Activated CD4-positive, alpha-beta T cell treated with anti-CD3 and anti-CD28 coated beads, Interleukin-2, amount 10 ng/mL, durations not matched to agents 7 days and 5 days (primary cell): Measurements from ENCODE around the gene HPDL. TPM values are rescaled to one million over a fixed set of nuclear protein-coding genes. Genes with fewer than 3 reads are reported as not detected.
"Not testable (repeated sequence)": the region's sequence is repeated elsewhere in the genome, so short reads cannot be mapped to it uniquely, and the experiment has no call there.

ENCODE experiments used
- CTCF ChIA-PET: fragments of 350-600 bp; sonication (Branson Sonifier 250); formaldehyde crosslinking; loops from one replicate; lab custom pipeline; 2021; ENCODE audit warnings: antibody characterized with exemption; lab: Charles Lee
- POLR2A ChIA-PET: fragments of 350-600 bp; sonication (Branson Sonifier 250); formaldehyde crosslinking; loops from one replicate; lab custom pipeline; 2021; ENCODE audit warnings: antibody characterized with exemption; lab: Charles Lee
- DNase-seq: peaks from one replicate; pipeline ENCODE4 v3.0.0-alpha.2; 2020
- H3K27ac Mint-ChIP-seq: one replicate; pipeline ENCODE4 v1.8.0; 2021; ENCODE audit warnings: mild to moderate bottlenecking, moderate library complexity, mixed read lengths
- H3K27me3 Mint-ChIP-seq: one replicate; pipeline ENCODE4 v1.8.0; 2021; ENCODE audit warnings: mixed read lengths
- H3K36me3 Mint-ChIP-seq: one replicate; pipeline ENCODE4 v1.8.0; 2021; ENCODE audit warnings: low read depth, mixed read lengths
- H3K4me1 Mint-ChIP-seq: one replicate; pipeline ENCODE4 v1.8.0; 2021; ENCODE audit warnings: mixed read lengths
- H3K4me3 Mint-ChIP-seq: one replicate; pipeline ENCODE4 v1.8.0; 2021; ENCODE audit warnings: mild to moderate bottlenecking, moderate library complexity, mixed read lengths
- H3K9me3 Mint-ChIP-seq: one replicate; pipeline ENCODE4 v1.8.0; 2021; ENCODE audit warnings: mixed read lengths
- total RNA-seq, 2 experiments: library from RNA; stranded (reverse); gene quantifications; one replicate each; pipeline ENCODE4 v1.2.3, GENCODE V29; 2021

Gene HPDL
- total RNA-seq, 2 experiments from 2014 or later, result 6.2 to 6.5 TPM

GRCh38 chr1:45359882-45360513 is 33.3 kb downstream of the HPDL start:
- no peak overlapping the region for H3K4me3 Mint-ChIP-seq
- CTCF ChIA-PET, result interaction anchor here (0.7 to 4.1 kb wide), 8 partner anchors 9 to 139 kb away, joined by 3 to 19 read pairs (median 6); partner anchors contain the start of genes CCDC163, MMACHC and TESK2
- no peaks in the 10 kb centered on the region for H3K27me3 Mint-ChIP-seq
- H3K4me1 Mint-ChIP-seq, result peaks cover 6% of the 10 kb centered on the region
- no peak overlapping the region for H3K27ac Mint-ChIP-seq
- DNase-seq, result peak; percentile 66
- no peaks in the 10 kb centered on the region for H3K9me3 Mint-ChIP-seq
- no peaks in the 10 kb centered on the region for H3K36me3 Mint-ChIP-seq
- POLR2A ChIA-PET, result no interaction called here

DNA sequence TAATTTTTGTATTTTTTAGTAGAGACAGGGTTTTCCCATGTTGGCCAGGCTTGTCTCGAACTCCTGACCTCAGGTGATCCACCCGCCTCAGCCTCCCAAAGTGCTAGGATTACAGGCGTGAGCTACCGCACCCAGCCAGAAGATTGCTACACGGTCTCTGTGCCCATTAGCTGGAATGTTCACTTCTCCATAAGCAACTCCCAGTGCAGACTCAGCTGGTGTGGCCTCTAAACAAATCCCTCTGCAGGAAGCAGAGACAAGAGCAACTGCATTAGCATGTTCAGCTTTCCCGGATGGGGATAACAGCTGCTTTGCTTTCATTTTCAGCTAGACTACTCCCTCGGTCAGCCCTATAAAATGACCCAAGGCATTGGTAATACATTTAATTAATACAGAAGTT is 34.3 kb downstream of the HPDL start:
- H3K4me1 Mint-ChIP-seq, H3K36me3 Mint-ChIP-seq, H3K27me3 Mint-ChIP-seq, H3K9me3 Mint-ChIP-seq, H3K4me3 Mint-ChIP-seq, H3K27ac Mint-ChIP-seq, DNase-seq, POLR2A ChIA-PET: not testable (repeated sequence)
- CTCF ChIA-PET, result interaction anchor here (1.3 to 4.1 kb wide), 3 partner anchors 8 to 132 kb away, joined by 3 to 19 read pairs (median 13); no protein-coding TSS in a partner anchor

GRCh38 chr1:45364294-45364693 is 37.6 kb downstream of the HPDL start:
- ChIA-PET POLR2A (no interaction called here), CTCF (interaction anchor here (1.6 kb wide), 1 partner anchor 350 kb away, joined by 3 read pairs; no protein-coding TSS in a partner anchor)
- Mint-ChIP-seq H3K27me3 (no peaks in the 10 kb centered on the region), H3K36me3 (no peaks in the 10 kb centered on the region), H3K4me3 (no peak overlapping the region), H3K4me1 (peaks cover 6% of the 10 kb centered on the region), H3K9me3 (no peaks in the 10 kb centered on the region), H3K27ac (no peak overlapping the region)
- DNase-seq, result no peak

DNA sequence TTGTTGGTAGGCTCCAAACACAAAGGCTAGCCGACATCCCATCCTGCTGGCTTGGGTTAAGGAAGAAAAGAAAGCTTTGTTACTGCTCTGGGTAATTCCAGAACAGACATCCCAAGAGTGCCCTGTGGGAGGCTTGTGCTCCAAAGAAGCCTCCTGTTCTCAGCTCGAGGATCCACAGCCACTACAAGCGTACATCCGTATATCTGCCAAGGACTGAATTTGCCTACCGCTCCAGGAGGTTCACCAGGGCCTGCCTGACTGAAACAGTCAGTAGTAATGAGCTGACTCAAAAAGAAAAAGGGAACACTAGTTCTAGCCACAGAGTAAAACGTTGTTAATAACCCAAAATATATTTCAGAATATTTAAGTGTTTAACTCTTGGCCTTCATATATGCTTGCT is 38.4 kb downstream of the HPDL start:
- peaks cover 3% of the 10 kb centered on the region for H3K4me1 Mint-ChIP-seq
- H3K27me3 Mint-ChIP-seq, result no peaks in the 10 kb centered on the region
- DNase-seq, result no peak
- no peak overlapping the region for H3K27ac Mint-ChIP-seq
- H3K9me3 Mint-ChIP-seq, result no peaks in the 10 kb centered on the region
- ChIA-PET CTCF (interaction anchor here (1.2 to 1.6 kb wide), 2 partner anchors 128 to 351 kb away, joined by 3 read pairs; no protein-coding TSS in a partner anchor), POLR2A (no interaction called here)
- H3K4me3 Mint-ChIP-seq, result no peak overlapping the region
- no peaks in the 10 kb centered on the region for H3K36me3 Mint-ChIP-seq

DNA sequence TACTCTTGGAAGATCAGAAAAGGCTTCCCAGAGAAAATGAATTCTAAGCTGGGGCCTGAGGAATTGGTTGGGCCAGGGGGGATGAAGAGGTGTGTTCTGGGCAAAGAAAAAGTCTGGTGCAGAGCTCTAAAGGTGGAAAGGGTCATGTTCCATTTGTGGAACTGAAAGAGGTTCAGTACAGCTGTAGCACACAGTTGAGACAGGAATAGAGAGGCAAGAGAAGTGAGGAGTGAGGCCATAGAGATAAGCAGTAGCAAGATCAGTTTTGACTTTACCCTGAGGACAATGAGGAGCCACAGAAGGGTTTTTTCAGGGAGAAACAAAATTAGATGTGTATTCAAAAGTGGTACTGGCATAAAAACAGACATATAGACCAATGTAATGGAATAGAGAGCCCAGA is 43.9 kb downstream of the HPDL start:
- Mint-ChIP-seq H3K4me3 (no peak overlapping the region), H3K27me3 (no peaks in the 10 kb centered on the region), H3K4me1 (peaks cover 15% of the 10 kb centered on the region), H3K36me3 (no peaks in the 10 kb centered on the region), H3K9me3 (no peaks in the 10 kb centered on the region), H3K27ac (no peak overlapping the region)
- POLR2A ChIA-PET, result no interaction called here
- no peak for DNase-seq
- CTCF ChIA-PET, result interaction anchor here (0.6 to 1.0 kb wide), 3 partner anchors 18 to 67 kb away, joined by 3 to 4 read pairs (median 3); no protein-coding TSS in a partner anchor

DNA sequence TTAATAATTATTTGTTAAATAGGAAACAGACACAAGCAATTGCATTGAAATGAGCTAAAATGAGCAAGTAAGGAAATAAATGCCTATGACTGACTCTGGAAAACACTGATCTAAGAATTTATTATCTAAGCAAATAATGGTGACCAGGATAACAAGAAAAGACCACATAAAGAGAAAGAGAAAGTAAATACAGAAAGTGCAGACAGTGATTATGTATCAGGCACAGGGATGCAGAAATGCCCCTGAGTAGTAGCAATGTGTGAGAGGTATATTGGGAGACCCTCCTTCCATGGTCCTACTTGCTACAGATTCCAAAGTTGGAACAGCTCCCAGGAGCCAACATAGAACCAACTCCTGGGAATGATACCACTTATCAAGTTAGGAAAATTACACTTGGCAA is 46.9 kb downstream of the HPDL start:
- Mint-ChIP-seq H3K36me3 (no peaks in the 10 kb centered on the region), H3K4me1 (peaks cover 15% of the 10 kb centered on the region), H3K27me3 (no peaks in the 10 kb centered on the region), H3K27ac (no peak overlapping the region), H3K9me3 (no peaks in the 10 kb centered on the region), H3K4me3 (no peak overlapping the region)
- POLR2A ChIA-PET, result no interaction called here
- DNase-seq, result no peak
- CTCF ChIA-PET, result interaction anchor here (0.8 to 1.6 kb wide), 2 partner anchors 11 to 17 kb away, joined by 3 to 4 read pairs; no protein-coding TSS in a partner anchor

DNA sequence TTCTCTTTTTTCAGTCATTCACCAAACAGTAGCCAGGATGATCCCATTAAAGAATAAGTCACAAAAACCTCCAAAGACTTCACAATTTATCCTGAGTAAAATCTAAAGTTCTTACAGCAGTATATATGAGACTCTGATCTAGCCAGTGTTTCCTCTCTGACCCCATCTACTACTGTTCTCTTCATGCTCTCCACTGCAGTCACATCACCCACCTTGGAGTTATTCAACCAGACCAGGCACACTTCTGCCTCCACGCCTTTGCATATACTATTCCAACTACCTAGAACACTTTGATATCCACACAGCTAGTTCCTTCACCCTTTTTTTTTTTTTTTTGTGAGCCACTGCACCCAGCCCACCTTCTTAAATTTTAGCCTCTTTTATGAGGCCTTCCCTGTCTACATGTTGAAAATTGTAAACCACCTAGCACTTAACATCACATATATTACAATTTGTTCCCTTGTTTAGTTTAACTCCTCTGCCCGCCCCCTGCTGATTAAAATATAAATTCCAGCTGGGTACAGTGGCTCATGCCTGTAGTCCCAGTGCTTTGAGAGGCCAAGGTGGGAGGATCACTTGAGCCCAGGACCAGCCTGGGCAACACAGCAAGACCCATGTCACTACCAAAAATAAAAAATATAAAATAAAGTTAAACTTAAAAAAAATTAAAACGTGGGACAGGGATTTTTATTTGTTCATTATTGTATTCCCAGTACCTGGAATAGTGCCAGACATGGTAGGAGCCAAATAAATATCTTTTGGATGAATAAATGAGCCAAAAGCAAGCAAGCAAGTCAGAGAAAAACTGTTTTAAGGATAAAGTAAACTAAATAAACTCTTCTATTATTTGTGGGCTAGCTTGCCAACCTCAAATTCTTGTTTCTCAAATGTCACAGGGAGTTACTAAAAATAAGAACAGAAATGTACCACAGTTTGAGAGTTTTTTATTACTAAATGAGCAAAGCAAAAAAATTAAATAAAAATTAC is 48.7 kb downstream of the HPDL start:
- ChIA-PET POLR2A (no interaction called here), CTCF (no interaction called here)
- DNase-seq, result no peak
- peaks cover 15% of the 10 kb centered on the region for H3K4me1 Mint-ChIP-seq
- H3K27ac Mint-ChIP-seq, result no peak overlapping the region
- H3K36me3 Mint-ChIP-seq, result no peaks in the 10 kb centered on the region
- H3K4me3 Mint-ChIP-seq, result no peak overlapping the region
- H3K27me3 Mint-ChIP-seq, result no peaks in the 10 kb centered on the region
- H3K9me3 Mint-ChIP-seq, result no peaks in the 10 kb centered on the region

GRCh38 chr1:45378184-45378583 is 51.5 kb downstream of the HPDL start:
- POLR2A ChIA-PET, result no interaction called here

More at GRCh38 chr1:45378184-45378583, 51.5 kb downstream of the HPDL start:
- H3K4me1 Mint-ChIP-seq, result peaks cover 8% of the 10 kb centered on the region
- DNase-seq, result no peak
- H3K36me3 Mint-ChIP-seq, result no peaks in the 10 kb centered on the region
- no peaks in the 10 kb centered on the region for H3K9me3 Mint-ChIP-seq
- no peaks in the 10 kb centered on the region for H3K27me3 Mint-ChIP-seq
- no peak overlapping the region for H3K4me3 Mint-ChIP-seq
- CTCF ChIA-PET, result no interaction called here
- no peak overlapping the region for H3K27ac Mint-ChIP-seq

Other genes with a start within 250 kb of the HPDL start
- gene ZSWIM5, start 120.3 kb upstream of the HPDL start, total RNA-seq, result under 1 TPM; 0.46 to 0.62 TPM
- gene TOE1, start 13.3 kb downstream of the HPDL start, total RNA-seq, result 10 to 100 TPM; 22.6 to 34.4 TPM
- gene MUTYH, start 13.5 kb downstream of the HPDL start, total RNA-seq, result 10 to 100 TPM; 51.7 to 55.1 TPM
- 1 to 10 TPM; 2.6 to 3.5 TPM for gene TESK2, start 164.3 kb downstream of the HPDL start, total RNA-seq
- 1 to 10 TPM; 5.3 to 5.8 TPM for gene CCDC163, start 173.2 kb downstream of the HPDL start, total RNA-seq
- 1 to 10 TPM; 6.6 to 6.7 TPM for gene MMACHC, start 173.4 kb downstream of the HPDL start, total RNA-seq
- 100 to 1,000 TPM; 269 to 331 TPM for gene PRDX1, start 195.0 kb downstream of the HPDL start, total RNA-seq
- 100 to 1,000 TPM; 134 to 135 TPM for gene AKR1A1, start 223.9 kb downstream of the HPDL start, total RNA-seq